22Rv1 (cell line): ENCODE measurements around the gene SLC1A5.

Experiments used
- CTCF ChIP-seq: fragments of 450-650 bp; IDR thresholded peaks from 2 replicates; pipeline ENCODE4 v1.5.1; 2017; ENCODE audit warnings: mild to moderate bottlenecking
- ZFX ChIP-seq: fragments of 450-650 bp; IDR thresholded peaks from 2 replicates; pipeline ENCODE4 v1.6.1; 2017; ENCODE audit warnings: antibody characterized with exemption, borderline replicate concordance

- TF ChIP-seq CTCF (no peak), ZFX (no peak)
Observed at GRCh38 chr19:46772170-46773017, 16.0 kb downstream of the SLC1A5 start.
